Naive thymus-derived CD4-positive, alpha-beta T cell (primary cell): ENCODE measurements around the gene SGMS1. TPM values are rescaled to one million over a fixed set of nuclear protein-coding genes. Genes with fewer than 3 reads are reported as not detected.
A peak's percentile ranks its signal among the peaks of the same experiment; 100 is the strongest.

Experiments
- ATAC-seq: fragments of 150-1000 bp; cut with Tn5 transposase; 2 replicates; pipeline ENCODE4 v1.10.0; 2021; ENCODE audit warnings: mild to moderate bottlenecking, moderate library complexity
- CTCF ChIA-PET: fragments of 350-600 bp; sonication (Branson Sonifier 250); formaldehyde crosslinking; loops from one replicate; lab custom pipeline; 2021; ENCODE audit warnings: antibody characterized with exemption; lab: Charles Lee
- POLR2A ChIA-PET: fragments of 350-600 bp; sonication (Branson Sonifier 250); formaldehyde crosslinking; loops from one replicate; lab custom pipeline; 2021; ENCODE audit warnings: antibody characterized with exemption, inconsistent platforms; lab: Charles Lee
- DNase-seq, 9 donors: peaks; one replicate each; pipeline versions ENCODE4 v3.0.0 to v3.0.0-alpha.2; 2020 to 2022; ENCODE audit warnings: mixed read lengths in 1 of 9
- H3K27ac ChIP-seq: one replicate; pipeline ENCODE4 v1.7.0; 2013; ENCODE audit warnings: mild to moderate bottlenecking, low read depth, low read length, moderate library complexity
- H3K27me3 ChIP-seq, 2 donors: one replicate each; pipeline ENCODE4 v1.7.0; 2013; ENCODE audit warnings: low read length in 2 of 2, mild to moderate bottlenecking in 2 of 2, moderate library complexity in 2 of 2; ENCODE audit not compliant: control insufficient read depth in 2 of 2, insufficient read depth in 2 of 2
- H3K36me3 ChIP-seq, 3 experiments: 1 replicate in 2 of 3; 2 replicates in 1 of 3; pipeline ENCODE4 v1.7.0; 2013; ENCODE audit warnings: low read length in 3 of 3, mild to moderate bottlenecking in 3 of 3, moderate library complexity in 1 of 3; ENCODE audit not compliant: insufficient read depth in 3 of 3, control insufficient read depth in 2 of 3
- H3K4me1 ChIP-seq, 2 donors: one replicate each; pipeline ENCODE4 v1.7.0; 2013; ENCODE audit warnings: low read length in 2 of 2, mild to moderate bottlenecking in 2 of 2, moderate library complexity in 1 of 2; ENCODE audit not compliant: control insufficient read depth in 2 of 2, insufficient read depth in 2 of 2
- H3K4me3 ChIP-seq: 2 replicates; pipeline ENCODE4 v1.7.0; 2013; ENCODE audit warnings: mild to moderate bottlenecking, low read length
- H3K9me3 ChIP-seq, 3 experiments: 1 replicate in 2 of 3; 2 replicates in 1 of 3; pipeline ENCODE4 v1.7.0; 2013; ENCODE audit warnings: low read length in 3 of 3; ENCODE audit not compliant: control insufficient read depth in 2 of 3
- H3K27ac Mint-ChIP-seq, 9 donors: one replicate each; pipeline ENCODE4 v1.8.0; 2020 to 2022; ENCODE audit warnings: mixed read lengths in 9 of 9, mild to moderate bottlenecking in 8 of 9, moderate library complexity in 5 of 9, inconsistent platforms in 2 of 9
- H3K27me3 Mint-ChIP-seq, 5 donors: one replicate each; pipeline ENCODE4 v1.8.0; 2021 to 2022; ENCODE audit warnings: mixed read lengths in 5 of 5, mild to moderate bottlenecking in 1 of 5
- H3K36me3 Mint-ChIP-seq, 5 donors: one replicate each; pipeline ENCODE4 v1.8.0; 2020 to 2022; ENCODE audit warnings: mixed read lengths in 5 of 5, mild to moderate bottlenecking in 3 of 5, inconsistent platforms in 1 of 5
- H3K4me1 Mint-ChIP-seq, 7 donors: one replicate each; pipeline ENCODE4 v1.8.0; 2020 to 2022; ENCODE audit warnings: mixed read lengths in 7 of 7, mild to moderate bottlenecking in 3 of 7, inconsistent platforms in 1 of 7
- H3K4me3 Mint-ChIP-seq, 10 donors: one replicate each; pipeline ENCODE4 v1.8.0; 2020 to 2022; ENCODE audit warnings: mild to moderate bottlenecking in 10 of 10, mixed read lengths in 10 of 10, moderate library complexity in 6 of 10, inconsistent platforms in 2 of 10
- H3K9me3 Mint-ChIP-seq, 11 donors: one replicate each; pipeline ENCODE4 v1.8.0; 2020 to 2022; ENCODE audit warnings: mixed read lengths in 11 of 11, mild to moderate bottlenecking in 4 of 11, inconsistent platforms in 1 of 11, moderate library complexity in 1 of 11
- intact Hi-C, 2 donors: fragments of 100-400 bp; cut with micrococcal nuclease; formaldehyde crosslinking; loops; one replicate each; pipeline ENCODE4 v1.15.1; 2023
- polyA plus RNA-seq, 2 donors: library from polyadenylated mRNA; unstranded; fragments of 300-500 nt; fragmentation: Illumina TruSeq; gene quantifications; one replicate each; pipeline ENCODE4 v1.2.3, GENCODE V29; 2021
- total RNA-seq, 6 experiments: library from RNA in 5 of 6; stranded (reverse) in 5 of 6; gene quantifications; 1 replicate in 5 of 6; 2 replicates in 1 of 6; pipeline ENCODE4 v1.2.3 and lab custom pipeline; 2021 to 2026

The SGMS1 gene
- total and polyA plus RNA-seq, 7 experiments from 2014 or later: 11.5 to 45.7 (median 29.4) TPM

- Mint-ChIP-seq H3K4me1 (peaks cover 8 to 32% (median 18%) of the 10 kb centered on the region in 7 donors), H3K36me3 (peaks cover 0 to 47% (median 33%) of the 10 kb centered on the region in 5 donors), H3K9me3 (peaks cover 0 to 4% (median 2%) of the 10 kb centered on the region in 11 donors), H3K27ac (no peak overlapping the region), H3K4me3 (no peak overlapping the region), H3K27me3 (no peaks in the 10 kb centered on the region)
- H3K4me3 ChIP-seq: no peak overlapping the region
- no peak for DNase-seq
- H3K36me3 ChIP-seq: no peaks in the 10 kb centered on the region
- ChIA-PET CTCF (no interaction called here), POLR2A (no interaction called here)
- no peak overlapping the region for H3K27ac ChIP-seq
- no peaks in the 10 kb centered on the region for H3K4me1 ChIP-seq
- H3K9me3 ChIP-seq: no peaks in the 10 kb centered on the region
- ATAC-seq: no peak
- intact Hi-C loops: no loop called here
- H3K27me3 ChIP-seq: no peaks in the 10 kb centered on the region
These were observed 184.6 kb downstream of the SGMS1 start for GRCh38 chr10:50439187-50439586.

GRCh38 chr10:50438049-50438936 is 185.5 kb downstream of the SGMS1 start:
- H3K27ac ChIP-seq: no peak overlapping the region
- POLR2A ChIA-PET: no interaction called here
- no peaks in the 10 kb centered on the region for H3K36me3 ChIP-seq
- Mint-ChIP-seq H3K27ac (peak overlapping the region in 1 of 9 donors; percentile 46), H3K27me3 (no peaks in the 10 kb centered on the region), H3K4me3 (no peak overlapping the region), H3K9me3 (peaks cover 0 to 7% (median 2%) of the 10 kb centered on the region in 11 donors), H3K36me3 (peaks cover 0 to 50% (median 35%) of the 10 kb centered on the region in 5 donors), H3K4me1 (peaks cover 12 to 39% (median 19%) of the 10 kb centered on the region in 7 donors)
- H3K4me1 ChIP-seq: no peaks in the 10 kb centered on the region
- H3K27me3 ChIP-seq: no peaks in the 10 kb centered on the region
- no peak for DNase-seq
- CTCF ChIA-PET: interaction anchor here (0.6 kb wide), 1 partner anchor 46 kb away, joined by 3 read pairs; no protein-coding TSS in a partner anchor
- no peaks in the 10 kb centered on the region for H3K9me3 ChIP-seq
- intact Hi-C loops: no loop called here
- no peak for ATAC-seq
- no peak overlapping the region for H3K4me3 ChIP-seq

GRCh38 chr10:50437248-50437647 is 186.5 kb downstream of the SGMS1 start:
- H3K4me3 Mint-ChIP-seq: no peak overlapping the region
- POLR2A ChIA-PET: no interaction called here
- H3K27ac Mint-ChIP-seq: peak overlapping the region in 1 of 9 donors; percentile 10

GRCh38 chr10:50436805-50437204 is 187.0 kb downstream of the SGMS1 start:
- Histone ChIP-seq H3K4me3 (no peak overlapping the region), H3K9me3 (no peaks in the 10 kb centered on the region), H3K27ac (no peak overlapping the region), H3K36me3 (no peaks in the 10 kb centered on the region), H3K27me3 (no peaks in the 10 kb centered on the region), H3K4me1 (peaks cover 0 to 6% of the 10 kb centered on the region in 2 donors)
- Mint-ChIP-seq H3K27me3 (no peaks in the 10 kb centered on the region), H3K36me3 (peaks cover 0 to 58% (median 42%) of the 10 kb centered on the region in 5 donors), H3K9me3 (peaks cover 0 to 7% (median 0%) of the 10 kb centered on the region in 11 donors), H3K4me3 (no peak overlapping the region), H3K4me1 (peaks cover 19 to 51% (median 29%) of the 10 kb centered on the region in 7 donors), H3K27ac (peak overlapping the region in 1 of 9 donors; percentile 34)
- intact Hi-C loops: no loop called here
- ChIA-PET CTCF (no interaction called here), POLR2A (no interaction called here)
- no peak for ATAC-seq
- DNase-seq: no peak

More at GRCh38 chr10:50437248-50437647, 186.5 kb downstream of the SGMS1 start:
- DNase-seq (no peak), ATAC-seq (no peak)
- Histone ChIP-seq H3K36me3 (no peaks in the 10 kb centered on the region), H3K27ac (no peak overlapping the region), H3K9me3 (no peaks in the 10 kb centered on the region), H3K4me1 (peaks cover 0 to 5% of the 10 kb centered on the region in 2 donors), H3K27me3 (no peaks in the 10 kb centered on the region), H3K4me3 (no peak overlapping the region)
- CTCF ChIA-PET: no interaction called here
- peaks cover 18 to 47% (median 27%) of the 10 kb centered on the region in 7 donors for H3K4me1 Mint-ChIP-seq
- H3K27me3 Mint-ChIP-seq: no peaks in the 10 kb centered on the region
- H3K9me3 Mint-ChIP-seq: peaks cover 0 to 7% (median 0%) of the 10 kb centered on the region in 11 donors
- intact Hi-C loops: no loop called here
- peaks cover 0 to 56% (median 40%) of the 10 kb centered on the region in 5 donors for H3K36me3 Mint-ChIP-seq

GRCh38 chr10:50432211-50433009 is 191.3 kb downstream of the SGMS1 start:
- peaks cover 0 to 7% (median 0%) of the 10 kb centered on the region in 11 donors for H3K9me3 Mint-ChIP-seq
- Histone ChIP-seq H3K4me3 (no peak overlapping the region), H3K27ac (no peak overlapping the region), H3K36me3 (no peaks in the 10 kb centered on the region), H3K27me3 (no peaks in the 10 kb centered on the region), H3K4me1 (peaks cover 0 to 13% of the 10 kb centered on the region in 2 donors), H3K9me3 (no peaks in the 10 kb centered on the region)
- ChIA-PET POLR2A (no interaction called here), CTCF (no interaction called here)
- no peak for ATAC-seq
- no peaks in the 10 kb centered on the region for H3K27me3 Mint-ChIP-seq
- H3K4me1 Mint-ChIP-seq: peaks cover 13 to 37% (median 26%) of the 10 kb centered on the region in 7 donors
- intact Hi-C loops: loop anchor here in 1 of 2 donors (5.0 kb wide), 1 partner anchor 190 kb away; the partner anchor contains the start of gene SGMS1
- no peak for DNase-seq
- peaks cover 0 to 69% (median 57%) of the 10 kb centered on the region in 5 donors for H3K36me3 Mint-ChIP-seq
- no peak overlapping the region for H3K4me3 Mint-ChIP-seq
- H3K27ac Mint-ChIP-seq: peak overlapping the region in 1 of 9 donors; percentile 18

GRCh38 chr10:50431791-50432190 is 192.0 kb downstream of the SGMS1 start:
- Mint-ChIP-seq H3K27ac (peak overlapping the region in 2 of 9 donors; percentile 15 to 34), H3K4me3 (peak overlapping the region in 3 of 10 donors; percentile 9 to 26 (median 17)), H3K36me3 (peaks cover 0 to 72% (median 57%) of the 10 kb centered on the region in 5 donors), H3K4me1 (peaks cover 14 to 33% (median 24%) of the 10 kb centered on the region in 7 donors), H3K27me3 (no peaks in the 10 kb centered on the region), H3K9me3 (peaks cover 0 to 7% (median 0%) of the 10 kb centered on the region in 11 donors)
- Histone ChIP-seq H3K4me3 (no peak overlapping the region), H3K27ac (no peak overlapping the region), H3K4me1 (peaks cover 0 to 13% of the 10 kb centered on the region in 2 donors), H3K36me3 (no peaks in the 10 kb centered on the region), H3K27me3 (no peaks in the 10 kb centered on the region), H3K9me3 (no peaks in the 10 kb centered on the region)
- ChIA-PET CTCF (no interaction called here), POLR2A (no interaction called here)
- intact Hi-C loops: loop anchor here in 1 of 2 donors (5.0 kb wide), 1 partner anchor 191 kb away; the partner anchor contains the start of gene SGMS1
- ATAC-seq (no peak), DNase-seq (no peak)
